GM12891 (cell line): ENCODE data around the gene LRRC27.

Experiments
- POLR2A ChIP-seq: IDR thresholded peaks from 2 replicates; pipeline ENCODE4 v1.6.1; 2011; ENCODE audit warnings: low read depth, low read length, control low read depth
- POLR2AphosphoS5 ChIP-seq: IDR thresholded peaks from 2 replicates; pipeline ENCODE4 v1.6.1; 2011; ENCODE audit warnings: low read depth, low read length, control low read depth
- POU2F2 ChIP-seq: IDR thresholded peaks from 2 replicates; pipeline ENCODE4 v1.6.1; 2011; ENCODE audit warnings: low read depth, mild to moderate bottlenecking, control low read depth, low read length, moderate library complexity
- SPI1 ChIP-seq: IDR thresholded peaks from 2 replicates; pipeline ENCODE4 v1.6.1; 2011; ENCODE audit warnings: low read depth, low read length, control low read depth
- TAF1 ChIP-seq: IDR thresholded peaks from 2 replicates; pipeline ENCODE4 v1.6.1; 2011; ENCODE audit warnings: low read depth, low read length, control low read depth

DNA sequence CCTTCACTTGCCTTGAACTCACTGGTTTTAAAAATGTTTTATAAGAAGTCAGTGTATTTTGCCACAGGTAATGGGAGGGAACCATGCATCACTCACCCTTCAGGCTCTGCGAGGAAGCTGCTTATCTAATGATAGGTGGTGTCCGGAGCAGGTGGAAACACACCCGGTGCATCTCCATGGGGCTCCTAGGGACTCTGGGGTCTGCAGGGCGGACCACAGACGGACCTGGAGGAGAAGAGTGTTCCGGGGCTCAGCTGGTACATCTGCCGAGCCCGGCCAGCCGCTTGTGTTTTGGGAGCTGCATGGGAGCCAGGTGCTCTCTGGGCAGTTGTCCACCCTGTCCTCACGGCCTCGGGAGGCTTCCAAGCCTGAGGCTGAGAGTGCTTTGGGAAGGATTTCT is 7.3 kb downstream of the LRRC27 start:
- TF ChIP-seq POLR2AphosphoS5 (no peak), POLR2A (no peak), TAF1 (no peak), POU2F2 (no peak), SPI1 (no peak)
